NCI-H524 (cell line): ENCODE results near the gene WASF2.

Experiments
- DNase-seq, 2 experiments: peaks; one replicate each; lab custom pipeline; 2025; lab: John Stamatoyannopoulos, UW

Gene WASF2

DNA sequence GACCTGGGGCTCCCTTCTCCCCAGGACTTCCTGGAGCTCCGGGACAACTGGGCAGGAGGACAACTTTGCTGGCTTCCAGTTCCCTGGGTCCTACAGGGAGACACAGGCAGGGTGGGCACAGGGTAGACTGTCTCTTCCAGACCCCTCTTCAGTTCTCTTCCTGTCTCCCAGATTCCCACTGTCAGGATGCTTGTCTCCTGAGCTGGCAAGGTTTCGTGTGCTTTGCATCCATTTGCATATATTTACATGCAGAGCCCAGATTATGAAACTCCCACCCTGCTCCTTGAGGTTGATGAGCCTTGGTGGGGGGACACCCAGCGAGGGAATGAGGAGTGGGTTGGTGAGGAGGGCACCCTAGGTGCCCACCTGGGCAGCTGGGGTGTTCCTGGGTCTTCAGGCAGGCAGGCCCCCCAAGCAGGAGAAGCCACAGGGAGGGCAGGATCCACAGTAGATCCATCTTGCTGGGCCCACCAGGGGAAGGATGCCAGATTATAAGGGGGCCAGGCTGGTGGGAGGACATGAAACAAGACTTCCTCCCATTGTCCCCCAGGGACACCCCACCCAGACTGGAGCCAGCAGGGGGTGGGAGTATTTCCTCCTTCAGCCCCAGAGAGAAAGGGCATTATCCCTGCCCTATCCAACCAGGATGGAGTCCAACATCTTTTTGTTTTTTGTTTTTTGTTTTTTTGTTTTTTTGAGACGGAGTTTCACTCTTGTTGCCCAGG, 115.4 kb downstream of the WASF2 start, which contains the start of gene FCN3:
Gene FCN3, minus strand, starts transcription at position 463 of the 725 bp plus-strand sequence. Its CDS starts 6 bp downstream, at position 457.
- no peak for DNase-seq

- DNase-seq: no peak
Observed at GRCh38 chr1:27372808-27373690, 116.9 kb downstream of the WASF2 start.

- DNase-seq: no peak
Observed at GRCh38 chr1:27372022-27372807, 117.8 kb downstream of the WASF2 start.

DNA sequence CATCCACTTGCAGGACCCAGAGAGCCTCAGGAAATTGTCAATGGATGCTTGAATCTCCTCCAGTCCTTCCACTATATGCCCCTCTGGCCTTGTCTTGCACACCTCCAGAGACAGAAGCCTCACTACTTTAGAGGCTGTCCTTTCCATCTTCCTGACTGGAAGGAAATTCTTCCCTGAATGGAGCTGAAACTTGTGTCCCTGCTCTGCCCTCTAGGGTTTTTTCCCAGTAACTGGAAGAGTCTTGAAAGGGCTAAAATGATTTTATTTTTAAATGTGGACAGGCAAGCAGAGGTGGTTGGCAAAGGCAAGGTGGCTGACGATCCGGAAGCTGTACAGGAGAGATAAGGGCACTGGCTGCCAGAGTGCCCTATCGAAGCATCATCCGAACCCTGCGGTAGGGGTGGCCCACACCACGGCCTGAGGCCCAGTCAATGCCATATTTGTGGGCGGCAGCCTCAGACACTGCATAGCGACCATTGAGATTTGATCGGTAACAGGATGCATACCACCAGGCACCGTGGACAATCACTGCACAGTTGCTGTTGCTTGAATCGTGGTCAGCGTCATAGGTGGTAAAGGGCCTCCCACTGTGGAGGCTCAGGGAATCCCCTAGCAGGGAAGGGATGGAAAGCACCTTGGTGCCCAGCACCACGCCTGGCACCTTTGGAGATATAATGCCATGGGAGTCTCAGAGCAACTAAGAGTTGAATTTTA, 120.9 kb downstream of the WASF2 start:
- peak in 1 of 2 experiments; percentile 18 for DNase-seq

- no peak for DNase-seq
Observed at GRCh38 chr1:27367160-27367650, 122.8 kb downstream of the WASF2 start.

DNA sequence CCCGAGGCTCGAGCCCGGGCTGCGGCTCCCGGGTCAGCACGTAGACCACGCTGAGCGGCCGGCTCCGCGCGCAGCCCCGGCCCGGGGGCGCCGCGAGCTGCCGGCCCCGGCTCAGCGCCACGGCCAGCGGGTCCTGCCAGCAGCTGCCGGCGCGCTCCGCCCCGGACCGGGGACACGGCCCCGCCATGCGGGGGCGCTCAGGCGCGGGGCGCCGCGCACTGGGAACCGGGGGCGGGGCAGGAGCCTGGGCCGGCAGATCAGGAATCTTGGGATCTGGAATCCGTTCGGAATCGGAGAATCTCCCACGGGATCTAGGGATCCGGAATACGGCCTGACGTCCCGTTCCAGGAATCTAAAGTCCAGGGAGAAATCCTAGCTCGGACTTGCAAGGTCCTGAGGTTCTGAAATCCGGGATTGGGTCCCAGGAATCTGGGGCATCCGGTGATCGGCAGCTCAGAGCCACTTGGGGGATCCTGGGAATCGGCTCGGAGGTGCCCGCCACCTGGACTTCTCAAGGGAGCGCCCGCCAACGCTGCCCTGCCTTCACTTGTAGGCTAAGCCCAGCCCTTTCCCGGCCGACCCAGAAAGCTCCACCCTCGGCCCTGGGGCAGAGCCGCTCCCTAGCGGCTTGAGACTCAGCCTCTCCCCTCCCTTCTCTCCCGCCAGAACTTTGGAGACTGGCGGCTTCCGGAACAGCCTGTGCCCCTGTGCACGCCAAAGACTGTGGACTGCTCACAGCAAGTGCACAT, 123.4 kb downstream of the WASF2 start, which contains the start of gene MAP3K6:
Gene MAP3K6, minus strand, starts transcription at position 551 of the 749 bp plus-strand sequence. Its CDS starts 364 bp downstream, at position 187.
- peak; percentile 52 to 58 for DNase-seq

DNA sequence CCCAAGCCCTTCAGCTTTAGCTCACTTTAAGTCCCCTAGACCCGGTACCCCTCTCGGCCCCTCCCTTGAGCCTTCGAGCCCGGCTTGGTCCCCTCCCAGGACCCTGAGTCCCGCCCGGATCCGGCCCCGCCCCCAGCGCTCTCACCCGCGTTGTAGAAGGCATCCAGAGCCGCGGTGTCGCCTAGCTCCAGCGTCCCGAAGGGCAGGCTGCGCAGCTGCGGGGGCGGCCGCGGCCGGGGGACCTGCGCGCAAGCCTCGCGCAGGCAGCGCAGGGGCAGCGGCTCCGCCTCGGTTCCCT, 123.9 kb downstream of the WASF2 start:
- DNase-seq: peak; percentile 70 to 76

DNA sequence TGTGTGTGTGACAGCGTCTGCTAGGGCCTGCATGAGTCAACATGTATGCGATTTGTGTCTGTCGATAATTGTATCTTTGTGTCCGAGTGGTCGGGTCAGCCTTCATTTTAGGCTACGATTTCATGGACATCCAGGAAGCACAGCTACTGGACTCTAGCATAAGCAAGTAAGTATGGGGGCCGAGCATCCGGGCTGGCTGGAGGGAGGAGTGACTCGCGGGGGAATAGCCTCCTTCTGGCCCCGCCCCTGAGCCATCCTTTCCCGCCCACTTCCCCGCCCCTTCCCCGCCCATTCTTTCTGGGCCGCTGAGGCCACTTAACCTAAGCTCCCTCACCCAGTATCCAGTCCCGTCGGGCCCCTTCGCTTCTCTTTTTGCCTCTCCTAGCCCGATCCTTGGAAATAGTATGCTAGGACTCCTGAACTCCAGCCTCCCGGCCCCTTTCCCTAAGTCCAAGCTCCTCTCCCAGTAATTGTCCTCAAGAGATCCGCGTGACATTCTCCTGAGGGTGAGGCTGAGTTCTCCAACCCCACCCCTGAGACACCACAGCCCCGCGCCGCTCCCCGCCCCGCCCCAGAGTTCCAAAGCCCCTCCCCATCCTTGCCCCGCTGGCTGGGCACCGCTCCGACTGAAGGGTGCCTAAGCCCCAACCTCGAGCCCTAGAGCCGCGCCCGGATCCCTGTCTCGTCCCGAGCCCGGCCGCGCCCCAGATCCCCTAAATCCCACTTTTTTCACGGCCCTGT, 124.4 kb downstream of the WASF2 start:
- peak; percentile 72 to 76 for DNase-seq

DNA sequence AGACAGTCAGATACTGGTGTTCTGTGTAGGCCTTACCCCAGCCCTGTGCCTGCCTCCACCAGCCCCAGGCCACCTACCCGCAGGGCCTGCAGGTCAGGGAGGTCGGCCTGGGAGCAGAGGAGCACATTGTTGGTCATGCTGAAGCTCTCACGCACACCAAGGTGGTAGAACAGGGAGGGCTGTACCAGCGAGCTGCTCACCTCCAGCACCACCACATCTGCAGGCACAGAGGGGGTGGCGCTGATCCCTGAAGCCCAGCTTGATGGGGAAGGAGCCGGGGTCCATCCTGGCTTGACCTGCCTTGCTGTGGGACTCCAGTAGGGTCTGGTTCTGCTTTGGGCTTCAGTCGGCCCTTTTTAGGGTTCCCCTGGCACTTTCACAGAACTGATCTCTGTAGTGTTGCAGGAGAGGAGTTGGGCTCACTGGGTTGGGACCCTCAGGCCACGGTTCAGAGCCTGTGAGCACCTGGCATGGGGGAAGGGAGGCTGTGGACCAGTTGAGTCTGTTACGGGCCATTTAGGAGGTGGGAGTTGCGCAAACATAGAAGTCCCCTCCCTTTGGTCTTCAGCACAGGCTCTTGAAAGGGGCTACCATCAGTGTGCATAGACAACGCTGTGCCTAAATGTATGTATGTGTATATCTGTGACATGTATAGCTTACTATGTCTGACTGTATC, 125.1 kb downstream of the WASF2 start:
- no peak for DNase-seq

DNA sequence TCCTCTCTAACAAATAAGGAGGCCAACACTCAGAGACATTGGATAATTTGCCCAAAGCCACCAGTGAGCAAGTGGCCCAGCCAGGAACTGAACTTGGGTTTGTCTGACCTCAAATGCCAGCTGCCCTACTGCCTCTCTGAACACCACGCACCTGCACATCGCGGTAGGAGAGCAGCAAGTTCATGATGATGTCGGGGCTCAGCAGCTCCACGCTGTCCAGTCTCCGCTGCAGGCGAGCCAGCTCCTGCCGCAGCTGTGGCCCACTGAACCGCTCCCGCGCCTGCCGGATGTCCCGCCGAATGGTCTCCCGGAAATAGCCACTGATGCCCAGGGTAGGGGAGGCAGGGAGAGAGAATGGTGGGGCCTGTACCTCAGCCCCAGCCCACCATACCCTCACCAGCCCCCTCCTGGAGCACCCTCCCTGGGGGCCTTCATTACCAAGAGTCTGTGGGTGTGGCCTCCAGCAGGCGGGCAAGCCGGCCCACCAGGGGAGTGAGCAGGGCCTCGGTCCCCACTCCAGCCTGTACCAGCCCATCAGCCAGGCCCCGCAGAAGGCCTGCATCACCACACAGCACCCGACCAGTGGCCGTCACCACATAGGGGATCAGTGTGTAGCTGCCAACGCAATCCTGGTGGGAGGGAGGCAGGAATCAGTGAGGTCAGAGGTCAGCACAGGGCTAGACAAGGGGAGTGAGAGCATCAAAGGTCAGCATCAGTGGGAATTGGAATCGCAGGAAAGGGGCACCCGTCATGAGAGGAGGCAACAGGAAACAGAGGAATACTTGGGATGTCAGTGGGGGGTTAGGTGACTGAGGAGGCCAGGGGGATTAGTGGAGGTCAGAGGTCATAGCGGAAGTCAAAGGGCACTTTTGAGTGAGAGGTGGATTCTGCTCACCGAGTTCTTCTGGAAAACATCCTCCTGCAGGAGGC, 125.9 kb downstream of the WASF2 start:
- no peak for DNase-seq

DNA sequence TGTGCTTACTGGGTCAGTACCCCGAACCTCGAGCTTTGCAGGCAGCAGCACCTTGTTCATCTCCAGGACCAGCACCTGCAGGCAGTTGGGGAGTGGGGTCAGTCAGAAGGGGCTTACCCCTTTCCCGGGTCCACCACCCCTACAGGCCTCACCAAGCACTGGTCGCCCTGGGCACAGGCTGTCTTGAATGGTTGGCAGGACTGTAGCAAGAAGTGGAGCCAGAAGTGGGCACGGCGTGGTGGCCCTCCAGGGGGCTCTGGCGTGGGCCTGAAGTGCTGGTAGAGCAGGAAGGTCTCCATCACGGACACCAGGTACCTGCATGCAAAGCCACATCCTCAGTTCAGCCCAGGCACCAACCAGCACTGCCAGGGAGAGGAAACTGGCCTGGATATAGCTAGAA, 128.4 kb downstream of the WASF2 start:
- no peak for DNase-seq

DNA sequence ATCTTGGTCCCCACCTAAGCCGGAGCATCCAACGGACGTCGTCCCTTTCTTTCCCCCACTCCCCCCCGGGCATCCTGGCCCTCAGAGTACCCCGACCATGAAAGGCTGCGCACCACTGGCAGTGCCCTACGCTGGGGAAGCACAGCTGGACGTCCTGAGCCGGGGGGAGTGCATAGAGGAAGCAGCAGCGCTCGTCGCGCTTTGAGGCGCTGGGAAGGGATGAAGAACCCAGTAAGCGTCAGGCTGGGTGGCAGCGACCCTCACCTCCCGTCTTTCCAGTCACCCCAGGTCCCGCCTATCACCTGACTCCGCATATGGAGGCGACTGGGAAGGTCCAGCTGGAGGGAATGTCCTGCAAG, 128.9 kb downstream of the WASF2 start:
- no peak for DNase-seq

- no peak for DNase-seq
Observed at GRCh38 chr1:27360159-27361043, 129.6 kb downstream of the WASF2 start.

GRCh38 chr1:27359822-27360158, 130.2 kb downstream of the WASF2 start:
- no peak for DNase-seq

GRCh38 chr1:27358928-27359313, 131.0 kb downstream of the WASF2 start:
- no peak for DNase-seq

DNA sequence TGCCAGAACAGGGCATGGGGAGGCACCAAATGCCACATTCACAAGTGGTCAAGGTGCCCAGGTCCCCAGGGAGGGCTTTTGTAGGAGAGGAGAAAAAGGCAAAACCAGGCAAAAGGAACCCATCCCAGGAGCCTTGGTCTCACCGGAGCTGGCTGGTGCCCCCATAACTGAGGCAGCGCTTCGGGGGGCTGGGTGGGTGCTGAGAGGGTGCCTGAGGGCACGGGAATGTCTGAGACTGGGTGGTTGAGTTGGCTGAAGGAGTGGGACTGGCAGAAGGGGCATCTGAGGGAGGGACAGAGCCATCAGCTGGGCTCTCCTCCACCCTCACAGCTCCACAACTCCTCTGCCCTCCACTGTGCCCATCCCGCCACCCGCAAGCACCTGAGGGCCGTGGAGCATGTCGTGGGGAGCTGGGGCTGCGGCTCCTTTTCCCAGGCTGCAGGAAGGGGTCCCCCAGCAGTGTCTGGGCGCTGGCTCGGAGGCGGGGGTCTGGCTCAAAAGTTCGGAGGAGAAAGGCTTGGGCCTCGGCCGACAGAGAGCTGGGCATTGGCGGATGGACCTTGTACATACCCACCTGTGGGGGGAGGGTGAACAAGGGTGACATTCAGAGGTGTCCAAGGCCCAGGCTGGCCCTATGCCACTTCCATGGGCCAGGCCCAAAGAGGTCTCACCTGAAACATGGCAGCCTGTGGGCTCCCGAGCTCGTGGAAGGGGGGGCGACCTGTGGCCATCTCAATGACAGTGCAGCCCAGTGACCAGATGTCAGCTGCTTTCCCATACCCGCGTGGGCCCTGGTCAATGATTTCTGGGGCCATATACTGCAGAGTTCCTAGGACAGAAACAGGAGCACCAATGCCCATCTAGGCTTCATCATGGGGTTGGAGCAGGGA, 131.7 kb downstream of the WASF2 start:
- DNase-seq: no peak
